Measurements from ENCODE around the gene FHIT.

- no peak for TF ChIP-seq CTCF (IDR thresholded peaks at IDR 0.05)
- no peak for TF ChIP-seq POLR2A (IDR thresholded peaks at IDR 0.05)
Observed at GRCh38 chr3:60555686-60556354, 695.4 kb downstream of the FHIT start.
